GM19397 (cell line): Measurements from ENCODE around the gene CCND1.

Source experiments
- ATAC-seq: cut with Tn5 transposase; IDR thresholded peaks from one replicate; pipeline ENCODE4 v1.9.1; 2021; ENCODE audit warnings: mild to moderate bottlenecking, moderate library complexity; ENCODE audit not compliant: unreplicated experiment

Gene CCND1

GRCh38 chr11:69640995-69641581 lies at the start of gene CCND1:
Gene CCND1 (plus strand): TSS chr11:69641156. CDS start chr11:69641314, 158 bp downstream.
- no peak for ATAC-seq

GRCh38 chr11:69592986-69593650 lies 47.8 kb upstream of the CCND1 start:
- ATAC-seq: no peak

DNA sequence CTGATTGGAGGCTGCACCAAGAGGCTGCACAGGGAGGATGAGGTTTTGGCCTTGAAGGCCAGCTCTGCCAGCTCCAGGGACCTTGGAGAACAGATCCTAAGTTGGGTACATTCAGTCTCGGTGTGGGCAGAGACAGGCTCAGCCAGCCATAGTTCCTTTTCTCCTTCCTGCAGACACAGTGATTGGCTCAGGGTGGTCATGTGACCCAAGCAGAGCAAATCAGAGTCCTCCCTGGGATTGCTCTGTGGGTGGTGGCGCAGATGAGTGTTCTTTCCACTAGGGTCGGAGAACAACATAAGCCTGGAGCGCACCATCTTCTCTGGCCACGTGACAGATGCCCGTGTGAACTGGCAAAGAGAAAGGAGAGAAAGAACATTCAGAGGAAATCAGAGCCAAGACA lies 47.1 kb upstream of the CCND1 start:
- ATAC-seq: no peak

DNA sequence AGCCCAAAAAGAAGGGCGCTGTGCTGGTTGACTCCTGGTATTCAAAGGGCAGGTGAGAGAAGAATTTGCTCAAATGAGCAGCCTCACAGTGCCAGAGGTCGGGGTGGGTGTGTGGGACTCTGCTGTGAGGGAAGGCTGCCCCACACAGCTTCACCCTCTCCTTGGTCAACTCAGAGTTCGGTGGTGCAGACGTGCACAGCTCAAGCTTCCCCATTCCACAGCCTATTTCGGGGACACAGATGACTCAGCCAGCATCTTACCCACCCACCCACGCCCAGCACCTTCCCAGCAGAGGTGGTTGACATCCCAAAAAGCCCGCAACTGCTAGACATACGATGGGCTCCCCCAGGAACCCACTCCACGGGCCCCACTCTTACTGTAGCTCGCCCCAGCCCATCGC lies 46.5 kb upstream of the CCND1 start:
- no peak for ATAC-seq

DNA sequence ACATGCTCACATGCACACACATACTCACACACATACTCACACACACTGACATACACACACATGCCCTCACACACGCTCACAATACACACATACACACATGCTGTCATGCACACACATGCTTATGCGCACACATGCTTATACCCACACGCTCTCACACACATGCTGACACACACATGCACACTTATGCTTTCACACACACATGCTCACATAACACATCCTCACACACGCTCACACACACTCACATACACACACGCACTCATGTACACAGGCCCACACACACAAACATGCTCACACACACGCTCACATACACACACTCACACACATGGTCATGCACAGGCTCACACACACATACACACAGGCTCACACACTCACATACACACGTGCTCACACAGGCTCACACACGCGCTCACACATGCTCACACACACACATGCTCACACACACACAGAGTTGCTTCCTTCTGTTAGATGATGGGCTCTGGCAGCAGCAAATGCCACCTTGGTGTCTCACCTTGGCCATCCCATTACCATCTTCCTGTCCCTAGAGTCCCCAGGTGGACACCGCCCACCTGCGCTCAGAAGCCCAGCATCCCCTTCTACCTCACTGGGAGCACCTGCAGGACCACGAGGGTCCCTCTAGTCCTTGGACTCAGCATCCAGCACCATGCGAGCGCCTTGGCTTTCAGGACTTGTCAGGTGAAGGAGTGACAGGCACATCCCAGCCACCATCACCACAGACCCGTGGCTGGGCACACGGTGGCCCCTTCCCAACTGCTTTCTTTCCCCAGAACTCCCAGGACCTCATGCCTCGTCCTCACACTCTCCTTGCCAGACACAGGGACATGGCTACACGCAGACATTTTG lies 44.9 kb upstream of the CCND1 start:
- ATAC-seq: no peak

- no peak for ATAC-seq
Observed at GRCh38 chr11:69598147-69598546, 42.8 kb upstream of the CCND1 start.

GRCh38 chr11:69599502-69599901 lies 41.5 kb upstream of the CCND1 start:
- ATAC-seq: no peak

GRCh38 chr11:69600001-69600400 lies 41.0 kb upstream of the CCND1 start:
- ATAC-seq: no peak

- no peak for ATAC-seq
Observed at GRCh38 chr11:69601011-69601975, 39.7 kb upstream of the CCND1 start.

DNA sequence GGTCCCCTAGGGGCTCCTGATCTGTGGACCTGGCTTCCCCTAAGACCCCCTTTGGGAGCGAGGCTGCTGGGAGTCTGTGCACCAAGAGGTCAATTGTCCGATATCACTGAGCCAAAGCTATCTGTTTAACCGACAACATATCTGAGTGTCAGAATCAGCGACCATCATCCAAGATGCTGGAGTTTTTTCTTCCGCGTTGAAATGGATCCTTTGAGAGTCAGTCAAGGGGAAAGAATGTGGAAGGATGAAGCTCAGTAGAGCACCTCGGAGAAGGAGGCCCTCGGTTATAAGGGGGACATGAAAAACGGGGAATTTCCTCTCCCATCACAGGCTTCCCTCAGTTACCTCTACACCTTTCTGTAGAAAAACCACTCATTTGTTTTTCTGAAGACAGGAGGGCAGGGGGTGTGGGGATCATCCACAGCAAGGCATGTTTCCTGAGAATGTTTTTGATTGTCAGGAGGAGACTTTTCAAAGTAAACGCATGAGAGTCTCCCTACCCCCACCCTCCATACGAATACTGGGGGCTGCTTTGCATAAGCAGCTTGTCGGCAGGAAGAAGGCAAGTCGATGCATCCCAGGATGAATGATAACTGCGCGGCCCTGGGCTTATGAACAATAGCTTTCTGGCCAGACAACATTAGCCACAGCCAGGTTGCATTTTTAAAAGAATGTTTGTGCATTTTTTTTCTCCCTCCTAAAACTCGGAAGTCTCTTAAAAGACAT lies 37.7 kb upstream of the CCND1 start:
- no peak for ATAC-seq

- no peak for ATAC-seq
Observed at GRCh38 chr11:69604055-69604454, 36.9 kb upstream of the CCND1 start.

- ATAC-seq: no peak
Observed at GRCh38 chr11:69605737-69606526, 35.0 kb upstream of the CCND1 start.

- no peak for ATAC-seq
Observed at GRCh38 chr11:69609351-69609750, 31.6 kb upstream of the CCND1 start.

- ATAC-seq: no peak
Observed at GRCh38 chr11:69611548-69612526, 29.1 kb upstream of the CCND1 start.

- ATAC-seq: no peak
Observed at GRCh38 chr11:69613594-69613993, 27.4 kb upstream of the CCND1 start.

GRCh38 chr11:69614085-69614484 lies 26.9 kb upstream of the CCND1 start:
- no peak for ATAC-seq

DNA sequence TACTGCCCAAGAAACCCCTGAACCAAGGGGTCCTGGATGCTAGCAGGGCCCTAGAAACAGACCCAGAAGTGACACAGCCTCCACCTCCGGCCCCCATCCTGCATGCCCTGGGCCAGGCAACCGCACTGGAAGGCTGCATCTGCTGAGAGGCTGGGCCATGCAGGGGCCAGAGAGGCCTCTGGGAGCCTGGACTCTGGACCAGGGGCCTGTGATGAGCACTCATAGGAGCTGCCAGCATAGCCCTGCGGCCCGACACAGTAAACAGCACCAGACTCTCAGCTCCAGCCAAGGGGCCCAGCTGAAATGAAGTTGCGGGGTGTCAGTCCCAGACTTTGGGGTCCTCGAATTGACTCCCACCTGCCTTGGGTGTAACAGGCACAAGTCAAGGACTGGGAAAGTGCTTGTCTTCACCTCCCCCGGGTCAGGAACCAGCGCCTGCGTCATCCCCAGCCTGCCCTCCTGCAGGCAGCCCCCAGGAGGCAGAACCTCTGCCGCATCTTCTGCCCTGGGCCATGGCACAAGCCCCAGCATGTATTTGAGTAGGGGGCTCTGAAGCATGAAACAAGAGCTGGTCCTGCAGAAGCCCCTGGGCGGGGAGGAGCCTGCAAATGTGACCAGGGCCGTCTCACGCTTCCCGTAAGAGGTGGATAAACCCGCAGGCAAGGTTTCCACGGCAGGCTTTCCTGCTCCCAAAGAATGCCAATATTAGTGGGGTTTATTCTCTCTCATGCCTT lies 25.2 kb upstream of the CCND1 start:
- ATAC-seq: no peak
